ENCODE measurements around the gene ARSG.
"Not testable (repeated sequence)": the region's sequence is repeated elsewhere in the genome, so short reads cannot be mapped to it uniquely, and the experiment has no call there.

The ARSG gene

GRCh38 chr17:68259648-68259951, 31.7 kb upstream of the ARSG start:
- H3K9me3 ChIP-seq (ENCODE audit: control insufficient read depth, insufficient read depth, low read length); H3K4me1 ChIP-seq (ENCODE audit: insufficient read depth, low read length); H3K36me3 ChIP-seq (ENCODE audit: insufficient read depth, low read length): not testable (repeated sequence)
- peak overlapping the region; percentile 52 for H3K9ac ChIP-seq (ENCODE audit: low read depth, low read length)

GRCh38 chr17:68260051-68260762, 31.1 kb upstream of the ARSG start:
- Histone ChIP-seq H3K36me3 (ENCODE audit: insufficient read depth, low read length) (peaks cover 3% of the 10 kb centered on the region; the same call in 1 of the 2 replicates), H3K9ac (ENCODE audit: low read depth, low read length) (no peak overlapping the region), H3K4me1 (ENCODE audit: insufficient read depth, low read length) (peaks cover 3% of the 10 kb centered on the region; the same call in 1 of the 2 replicates), H3K9me3 (ENCODE audit: control insufficient read depth, insufficient read depth, low read length) (no peaks in the 10 kb centered on the region)

- H3K9me3 ChIP-seq (ENCODE audit: control insufficient read depth, insufficient read depth, low read length); H3K36me3 ChIP-seq (ENCODE audit: insufficient read depth, low read length); H3K9ac ChIP-seq (ENCODE audit: low read depth, low read length); H3K4me1 ChIP-seq (ENCODE audit: insufficient read depth, low read length): not testable (repeated sequence)
Measured at GRCh38 chr17:68262467-68262866, 28.8 kb upstream of the ARSG start.

- not testable (repeated sequence) for H3K36me3 ChIP-seq (ENCODE audit: insufficient read depth, low read length); H3K4me1 ChIP-seq (ENCODE audit: insufficient read depth, low read length); H3K9ac ChIP-seq (ENCODE audit: low read depth, low read length); H3K9me3 ChIP-seq (ENCODE audit: control insufficient read depth, insufficient read depth, low read length)
Measured at GRCh38 chr17:68263101-68263681, 28.1 kb upstream of the ARSG start.

- not testable (repeated sequence) for H3K36me3 ChIP-seq (ENCODE audit: insufficient read depth, low read length); H3K4me1 ChIP-seq (ENCODE audit: insufficient read depth, low read length); H3K9ac ChIP-seq (ENCODE audit: low read depth, low read length)
Measured at GRCh38 chr17:68265833-68266232, 25.5 kb upstream of the ARSG start.

GRCh38 chr17:68273722-68274121, 17.6 kb upstream of the ARSG start:
- Histone ChIP-seq H3K4me1 (ENCODE audit: insufficient read depth, low read length) (no peaks in the 10 kb centered on the region), H3K36me3 (ENCODE audit: insufficient read depth, low read length) (no peaks in the 10 kb centered on the region), H3K9ac (ENCODE audit: low read depth, low read length) (no peak overlapping the region), H3K9me3 (ENCODE audit: control insufficient read depth, insufficient read depth, low read length) (peaks cover 7% of the 10 kb centered on the region)

More at GRCh38 chr17:68265833-68266232, 25.5 kb upstream of the ARSG start:
- not testable (repeated sequence) for H3K9me3 ChIP-seq (ENCODE audit: control insufficient read depth, insufficient read depth, low read length)

GRCh38 chr17:68276339-68276738, 15.0 kb upstream of the ARSG start:
- H3K4me1 ChIP-seq (ENCODE audit: insufficient read depth, low read length); H3K9ac ChIP-seq (ENCODE audit: low read depth, low read length); H3K9me3 ChIP-seq (ENCODE audit: control insufficient read depth, insufficient read depth, low read length); H3K36me3 ChIP-seq (ENCODE audit: insufficient read depth, low read length): not testable (repeated sequence)

GRCh38 chr17:68277807-68278206, 13.5 kb upstream of the ARSG start:
- no peak overlapping the region for H3K9ac ChIP-seq (ENCODE audit: low read depth, low read length)
- H3K36me3 ChIP-seq (ENCODE audit: insufficient read depth, low read length): no peaks in the 10 kb centered on the region
- H3K4me1 ChIP-seq (ENCODE audit: insufficient read depth, low read length): no peaks in the 10 kb centered on the region
- H3K9me3 ChIP-seq (ENCODE audit: control insufficient read depth, insufficient read depth, low read length): peaks cover 7% of the 10 kb centered on the region

GRCh38 chr17:68281965-68282364, 9.3 kb upstream of the ARSG start:
- not testable (repeated sequence) for H3K36me3 ChIP-seq (ENCODE audit: insufficient read depth, low read length); H3K4me1 ChIP-seq (ENCODE audit: insufficient read depth, low read length); H3K9me3 ChIP-seq (ENCODE audit: control insufficient read depth, insufficient read depth, low read length); H3K9ac ChIP-seq (ENCODE audit: low read depth, low read length)

GRCh38 chr17:68288375-68288774, 2.9 kb upstream of the ARSG start:
- H3K9ac ChIP-seq (ENCODE audit: low read depth, low read length): no peak overlapping the region
- no peaks in the 10 kb centered on the region for H3K36me3 ChIP-seq (ENCODE audit: insufficient read depth, low read length)
- H3K9me3 ChIP-seq (ENCODE audit: control insufficient read depth, insufficient read depth, low read length): no peaks in the 10 kb centered on the region
- H3K4me1 ChIP-seq (ENCODE audit: insufficient read depth, low read length): peaks cover 18% of the 10 kb centered on the region

- no peak overlapping the region for H3K9ac ChIP-seq (ENCODE audit: low read depth, low read length)
- H3K4me1 ChIP-seq (ENCODE audit: insufficient read depth, low read length): peaks cover 21% of the 10 kb centered on the region
- H3K36me3 ChIP-seq (ENCODE audit: insufficient read depth, low read length): no peaks in the 10 kb centered on the region
- H3K9me3 ChIP-seq (ENCODE audit: control insufficient read depth, insufficient read depth, low read length): no peaks in the 10 kb centered on the region
Measured at GRCh38 chr17:68288804-68289203, 2.5 kb upstream of the ARSG start.

- no peaks in the 10 kb centered on the region for H3K9me3 ChIP-seq (ENCODE audit: control insufficient read depth, insufficient read depth, low read length)
- H3K4me1 ChIP-seq (ENCODE audit: insufficient read depth, low read length): peaks cover 27% of the 10 kb centered on the region
- H3K36me3 ChIP-seq (ENCODE audit: insufficient read depth, low read length): no peaks in the 10 kb centered on the region
- no peak overlapping the region for H3K9ac ChIP-seq (ENCODE audit: low read depth, low read length)
Measured at GRCh38 chr17:68289473-68289872, 1.8 kb upstream of the ARSG start.

GRCh38 chr17:68289936-68290267, 1.4 kb upstream of the ARSG start:
- Histone ChIP-seq H3K9me3 (ENCODE audit: control insufficient read depth, insufficient read depth, low read length) (no peaks in the 10 kb centered on the region), H3K36me3 (ENCODE audit: insufficient read depth, low read length) (no peaks in the 10 kb centered on the region), H3K4me1 (ENCODE audit: insufficient read depth, low read length) (peaks cover 32% of the 10 kb centered on the region), H3K9ac (ENCODE audit: low read depth, low read length) (peak overlapping the region; percentile 84; the same call in 1 of the 2 replicates)

GRCh38 chr17:68290268-68290954, 884 bp upstream of the ARSG start:
- Histone ChIP-seq H3K9ac (ENCODE audit: low read depth, low read length) (peak overlapping the region; percentile 84; the same call in 1 of the 2 replicates), H3K9me3 (ENCODE audit: control insufficient read depth, insufficient read depth, low read length) (no peaks in the 10 kb centered on the region), H3K36me3 (ENCODE audit: insufficient read depth, low read length) (no peaks in the 10 kb centered on the region), H3K4me1 (ENCODE audit: insufficient read depth, low read length) (peaks cover 34% of the 10 kb centered on the region)
